Measurements from ENCODE around the gene FCHSD1.

- TF ChIP-seq CTCF (IDR thresholded peaks at IDR 0.05) (no peak), EZH2 (IDR thresholded peaks at IDR 0.05; ENCODE audit: borderline replicate concordance, insufficient read depth, low read depth, low read length, poor library complexity, severe bottlenecking) (no peak)
These were observed 53.8 kb downstream of the FCHSD1 start for GRCh38 chr5:141597394-141597793.

Data from B cell (primary cell).